Endodermal cell (in vitro differentiated cells): Measurements from ENCODE around the gene C3orf20. TPM values are rescaled to one million over a fixed set of nuclear protein-coding genes. Genes with fewer than 3 reads are reported as not detected.

Experiments
- DNase-seq: peaks from one replicate; pipeline ENCODE4 v3.0.0-alpha.2; 2017
- H3K27ac ChIP-seq: 2 replicates; pipeline ENCODE4 v1.5.1; 2013; ENCODE audit warnings: mild to moderate bottlenecking, low read depth, low read length, moderate library complexity
- H3K27me3 ChIP-seq: 2 replicates; pipeline ENCODE4 v1.6.1; 2013; ENCODE audit warnings: mild to moderate bottlenecking, low read length, moderate library complexity; ENCODE audit not compliant: insufficient read depth, control insufficient read depth, poor library complexity, severe bottlenecking
- H3K36me3 ChIP-seq: 2 replicates; pipeline ENCODE4 v1.7.0; 2013; ENCODE audit warnings: mild to moderate bottlenecking, low read length, moderate library complexity; ENCODE audit not compliant: control insufficient read depth, insufficient read depth
- H3K4me1 ChIP-seq: one replicate; pipeline ENCODE4 v1.7.0; 2013; ENCODE audit warnings: low read length; ENCODE audit not compliant: control insufficient read depth, insufficient read depth
- H3K4me3 ChIP-seq: 2 replicates; pipeline ENCODE4 v1.5.1; 2013; ENCODE audit warnings: mild to moderate bottlenecking, low read length, moderate library complexity
- H3K9ac ChIP-seq: 2 replicates; pipeline ENCODE4 v1.6.1; 2013; ENCODE audit warnings: mild to moderate bottlenecking, low read length, moderate library complexity; ENCODE audit not compliant: poor library complexity, severe bottlenecking; ENCODE audit errors: extremely low read depth
- H3K9me3 ChIP-seq: 2 replicates; pipeline ENCODE4 v1.6.1; 2013; ENCODE audit warnings: mild to moderate bottlenecking, low read length, moderate library complexity; ENCODE audit not compliant: control insufficient read depth
- H3K27ac Mint-ChIP-seq: 2 replicates; pipeline ENCODE4 v1.8.0; 2020; ENCODE audit warnings: mixed read lengths
- H3K27me3 Mint-ChIP-seq: 2 replicates; pipeline ENCODE4 v1.8.0; 2021; ENCODE audit warnings: mild to moderate bottlenecking, mixed read lengths; ENCODE audit not compliant: insufficient read depth
- H3K36me3 Mint-ChIP-seq: 2 replicates; pipeline ENCODE4 v1.8.0; 2020; ENCODE audit warnings: low read depth, mixed read lengths
- H3K4me1 Mint-ChIP-seq: 2 replicates; pipeline ENCODE4 v1.8.0; 2020; ENCODE audit warnings: mixed read lengths
- H3K4me3 Mint-ChIP-seq: 2 replicates; pipeline ENCODE4 v1.8.0; 2020; ENCODE audit warnings: mild to moderate bottlenecking, moderate library complexity, mixed read lengths
- H3K9me3 Mint-ChIP-seq: 2 replicates; pipeline ENCODE4 v1.8.0; 2020; ENCODE audit warnings: mild to moderate bottlenecking, mixed read lengths
- WGBS, 2 experiments: methylation state at CpG; one replicate each; pipeline versions ENCODE4 v1.1.5 to v1.1.7; 2013; ENCODE audit warnings: missing lambda C conversion rate in 2 of 2, mixed read lengths in 1 of 2; ENCODE audit not compliant: insufficient coverage in 1 of 2, insufficient read length in 1 of 2; 5-methylcytosine and 5-hydroxymethylcytosine counted together
- total RNA-seq, 2 donors: library from RNA; stranded (reverse); fragmentation: NEBNext Ultra II Directional in 1 of 2; extraction: Animal tissue kit (Norgen Biotek cat#: 25700) in 1 of 2; gene quantifications; 2 replicates in 1 of 2; 3 replicates in 1 of 2; pipeline ENCODE4 v1.2.1, GENCODE V29; 2021
- TF ChIP-seq, protein P1 (sequence below): fragments of 200-600 bp; sonication (generic); conservative IDR thresholded peaks from 2 replicates; pipeline ENCODE4 v1.5.0; 2021; ENCODE audit warnings: antibody characterized with exemption, mild to moderate bottlenecking

The C3orf20 gene
- total RNA-seq, 2 donors from 2014 or later: not detected

DNA sequence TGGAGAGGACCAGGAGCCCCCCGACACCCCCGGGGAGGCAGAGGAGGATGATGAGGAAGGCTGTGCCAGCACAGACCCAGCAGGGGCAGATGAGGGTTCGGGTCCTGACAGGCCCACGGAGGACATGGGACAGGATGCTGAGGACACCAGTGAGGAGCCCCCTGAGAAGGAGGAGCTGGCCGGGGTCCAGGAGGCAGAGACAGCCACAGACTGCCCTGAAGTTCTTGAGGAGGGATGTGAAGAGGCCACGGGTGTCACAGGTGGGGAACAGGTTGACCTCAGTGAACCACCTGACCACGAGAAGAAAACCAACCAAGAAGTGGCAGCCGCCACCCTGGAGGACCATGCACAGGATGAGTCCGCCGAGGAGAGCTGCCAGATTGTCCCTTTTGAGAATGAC lies 144.7 kb downstream of the C3orf20 start:
- Histone ChIP-seq H3K27me3 (peaks cover 6% of the 10 kb centered on the region), H3K9me3 (no peaks in the 10 kb centered on the region), H3K36me3 (no peaks in the 10 kb centered on the region), H3K4me1 (peaks cover 8% of the 10 kb centered on the region), H3K9ac (no peak overlapping the region), H3K4me3 (no peak overlapping the region), H3K27ac (no peak overlapping the region)
- 93% methylated on average over 8 to 10 of the region's 10 CpGs for WGBS, 2 experiments
- Mint-ChIP-seq H3K9me3 (no peaks in the 10 kb centered on the region), H3K4me3 (no peak overlapping the region), H3K27me3 (peaks cover 13% of the 10 kb centered on the region), H3K36me3 (peaks cover 21% of the 10 kb centered on the region), H3K27ac (no peak overlapping the region), H3K4me1 (peaks cover 23% of the 10 kb centered on the region)
- DNase-seq: no peak
- TF ChIP-seq, protein P1, sequence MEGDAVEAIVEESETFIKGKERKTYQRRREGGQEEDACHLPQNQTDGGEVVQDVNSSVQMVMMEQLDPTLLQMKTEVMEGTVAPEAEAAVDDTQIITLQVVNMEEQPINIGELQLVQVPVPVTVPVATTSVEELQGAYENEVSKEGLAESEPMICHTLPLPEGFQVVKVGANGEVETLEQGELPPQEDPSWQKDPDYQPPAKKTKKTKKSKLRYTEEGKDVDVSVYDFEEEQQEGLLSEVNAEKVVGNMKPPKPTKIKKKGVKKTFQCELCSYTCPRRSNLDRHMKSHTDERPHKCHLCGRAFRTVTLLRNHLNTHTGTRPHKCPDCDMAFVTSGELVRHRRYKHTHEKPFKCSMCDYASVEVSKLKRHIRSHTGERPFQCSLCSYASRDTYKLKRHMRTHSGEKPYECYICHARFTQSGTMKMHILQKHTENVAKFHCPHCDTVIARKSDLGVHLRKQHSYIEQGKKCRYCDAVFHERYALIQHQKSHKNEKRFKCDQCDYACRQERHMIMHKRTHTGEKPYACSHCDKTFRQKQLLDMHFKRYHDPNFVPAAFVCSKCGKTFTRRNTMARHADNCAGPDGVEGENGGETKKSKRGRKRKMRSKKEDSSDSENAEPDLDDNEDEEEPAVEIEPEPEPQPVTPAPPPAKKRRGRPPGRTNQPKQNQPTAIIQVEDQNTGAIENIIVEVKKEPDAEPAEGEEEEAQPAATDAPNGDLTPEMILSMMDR: no peak

GRCh38 chr3:14820156-14820555 lies 145.2 kb downstream of the C3orf20 start:
- DNase-seq: no peak
- Mint-ChIP-seq H3K27ac (no peak overlapping the region), H3K36me3 (peaks cover 21% of the 10 kb centered on the region), H3K9me3 (no peaks in the 10 kb centered on the region), H3K4me3 (no peak overlapping the region), H3K27me3 (peaks cover 13% of the 10 kb centered on the region), H3K4me1 (peaks cover 26% of the 10 kb centered on the region)
- Histone ChIP-seq H3K36me3 (no peaks in the 10 kb centered on the region), H3K4me3 (no peak overlapping the region), H3K27ac (no peak overlapping the region), H3K9ac (no peak overlapping the region), H3K9me3 (no peaks in the 10 kb centered on the region), H3K4me1 (peaks cover 8% of the 10 kb centered on the region), H3K27me3 (peaks cover 6% of the 10 kb centered on the region)
- TF ChIP-seq, protein P1: no peak
- WGBS, 2 experiments: 94 to 98% methylated on average over 8 to 17 of the region's 17 CpGs

- peaks cover 8% of the 10 kb centered on the region for H3K4me1 ChIP-seq
- H3K36me3 Mint-ChIP-seq: peaks cover 21% of the 10 kb centered on the region
- H3K27ac Mint-ChIP-seq: no peak overlapping the region
- H3K27me3 Mint-ChIP-seq: peaks cover 13% of the 10 kb centered on the region
- H3K9me3 ChIP-seq: no peaks in the 10 kb centered on the region
- TF ChIP-seq, protein P1: no peak
- WGBS, 2 experiments: 92 to 96% methylated on average over 9 to 16 of the region's 16 CpGs
- no peaks in the 10 kb centered on the region for H3K36me3 ChIP-seq
- no peak overlapping the region for H3K27ac ChIP-seq
- peaks cover 6% of the 10 kb centered on the region for H3K27me3 ChIP-seq
- H3K9me3 Mint-ChIP-seq: no peaks in the 10 kb centered on the region
- H3K4me3 ChIP-seq: no peak overlapping the region
- H3K4me1 Mint-ChIP-seq: peaks cover 26% of the 10 kb centered on the region
- DNase-seq: no peak
- H3K4me3 Mint-ChIP-seq: no peak overlapping the region
- no peak overlapping the region for H3K9ac ChIP-seq
Measured at GRCh38 chr3:14821151-14821550, 146.2 kb downstream of the C3orf20 start.
